Endodermal cell (in vitro differentiated cells): ENCODE measurements around the gene RBKS. TPM values are rescaled to one million over a fixed set of nuclear protein-coding genes. Genes with fewer than 3 reads are reported as not detected.

Experiments
- DNase-seq: peaks from one replicate; pipeline ENCODE4 v3.0.0-alpha.2; 2017
- H3K27ac ChIP-seq: 2 replicates; pipeline ENCODE4 v1.5.1; 2013; ENCODE audit warnings: mild to moderate bottlenecking, low read depth, low read length, moderate library complexity
- H3K27me3 ChIP-seq: 2 replicates; pipeline ENCODE4 v1.6.1; 2013; ENCODE audit warnings: mild to moderate bottlenecking, low read length, moderate library complexity; ENCODE audit not compliant: insufficient read depth, control insufficient read depth, poor library complexity, severe bottlenecking
- H3K36me3 ChIP-seq: 2 replicates; pipeline ENCODE4 v1.7.0; 2013; ENCODE audit warnings: mild to moderate bottlenecking, low read length, moderate library complexity; ENCODE audit not compliant: control insufficient read depth, insufficient read depth
- H3K4me1 ChIP-seq: one replicate; pipeline ENCODE4 v1.7.0; 2013; ENCODE audit warnings: low read length; ENCODE audit not compliant: control insufficient read depth, insufficient read depth
- H3K4me3 ChIP-seq: 2 replicates; pipeline ENCODE4 v1.5.1; 2013; ENCODE audit warnings: mild to moderate bottlenecking, low read length, moderate library complexity
- H3K9ac ChIP-seq: 2 replicates; pipeline ENCODE4 v1.6.1; 2013; ENCODE audit warnings: mild to moderate bottlenecking, low read length, moderate library complexity; ENCODE audit not compliant: poor library complexity, severe bottlenecking; ENCODE audit errors: extremely low read depth
- H3K9me3 ChIP-seq: 2 replicates; pipeline ENCODE4 v1.6.1; 2013; ENCODE audit warnings: mild to moderate bottlenecking, low read length, moderate library complexity; ENCODE audit not compliant: control insufficient read depth
- H3K27ac Mint-ChIP-seq: 2 replicates; pipeline ENCODE4 v1.8.0; 2020; ENCODE audit warnings: mixed read lengths
- H3K27me3 Mint-ChIP-seq: 2 replicates; pipeline ENCODE4 v1.8.0; 2021; ENCODE audit warnings: mild to moderate bottlenecking, mixed read lengths; ENCODE audit not compliant: insufficient read depth
- H3K36me3 Mint-ChIP-seq: 2 replicates; pipeline ENCODE4 v1.8.0; 2020; ENCODE audit warnings: low read depth, mixed read lengths
- H3K4me1 Mint-ChIP-seq: 2 replicates; pipeline ENCODE4 v1.8.0; 2020; ENCODE audit warnings: mixed read lengths
- H3K4me3 Mint-ChIP-seq: 2 replicates; pipeline ENCODE4 v1.8.0; 2020; ENCODE audit warnings: mild to moderate bottlenecking, moderate library complexity, mixed read lengths
- H3K9me3 Mint-ChIP-seq: 2 replicates; pipeline ENCODE4 v1.8.0; 2020; ENCODE audit warnings: mild to moderate bottlenecking, mixed read lengths
- WGBS, 2 experiments: methylation state at CpG; one replicate each; pipeline versions ENCODE4 v1.1.5 to v1.1.7; 2013; ENCODE audit warnings: missing lambda C conversion rate in 2 of 2, mixed read lengths in 1 of 2; ENCODE audit not compliant: insufficient coverage in 1 of 2, insufficient read length in 1 of 2; 5-methylcytosine and 5-hydroxymethylcytosine counted together
- total RNA-seq, 2 donors: library from RNA; stranded (reverse); fragmentation: NEBNext Ultra II Directional in 1 of 2; extraction: Animal tissue kit (Norgen Biotek cat#: 25700) in 1 of 2; gene quantifications; 2 replicates in 1 of 2; 3 replicates in 1 of 2; pipeline ENCODE4 v1.2.1, GENCODE V29; 2021
- TF ChIP-seq, protein P1 (sequence below): fragments of 200-600 bp; sonication (generic); conservative IDR thresholded peaks from 2 replicates; pipeline ENCODE4 v1.5.0; 2021; ENCODE audit warnings: antibody characterized with exemption, mild to moderate bottlenecking

Gene RBKS
- total RNA-seq, 2 donors from 2014 or later = 4.4 to 4.9 TPM

DNA sequence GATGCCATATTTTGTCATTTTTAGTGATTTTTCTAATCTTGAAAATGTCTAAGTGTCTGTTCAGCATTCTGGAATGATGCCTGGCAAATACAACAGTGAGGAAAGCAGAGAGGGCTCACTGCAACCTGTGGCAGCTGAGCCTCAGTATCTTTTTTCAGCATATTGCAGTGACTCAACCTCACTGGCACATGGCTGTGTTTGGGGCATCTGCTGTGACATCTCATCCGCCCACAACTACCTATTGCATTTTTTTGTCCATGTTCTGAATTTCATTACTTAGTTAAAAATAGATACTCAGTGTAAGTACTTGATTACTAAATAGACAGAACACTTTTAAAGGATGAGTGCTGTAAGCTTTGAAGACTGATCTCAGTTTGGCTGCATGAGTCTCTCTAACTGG is 11.0 kb upstream of the RBKS start:
- WGBS, 2 experiments = 100% methylated on average over 1 of the region's 1 CpG; no CpG with 5 or more reads in 1 of the 2 experiments
- H3K9me3 ChIP-seq = no peaks in the 10 kb centered on the region
- H3K36me3 ChIP-seq = peaks cover 6% of the 10 kb centered on the region
- no peak overlapping the region for H3K27ac Mint-ChIP-seq
- no peak for DNase-seq
- no peaks in the 10 kb centered on the region for H3K4me1 ChIP-seq
- H3K27me3 ChIP-seq = no peaks in the 10 kb centered on the region
- H3K4me3 Mint-ChIP-seq = no peak overlapping the region
- H3K4me1 Mint-ChIP-seq = no peaks in the 10 kb centered on the region
- H3K27me3 Mint-ChIP-seq = no peaks in the 10 kb centered on the region
- H3K27ac ChIP-seq = no peak overlapping the region
- no peak overlapping the region for H3K4me3 ChIP-seq
- TF ChIP-seq, protein P1, sequence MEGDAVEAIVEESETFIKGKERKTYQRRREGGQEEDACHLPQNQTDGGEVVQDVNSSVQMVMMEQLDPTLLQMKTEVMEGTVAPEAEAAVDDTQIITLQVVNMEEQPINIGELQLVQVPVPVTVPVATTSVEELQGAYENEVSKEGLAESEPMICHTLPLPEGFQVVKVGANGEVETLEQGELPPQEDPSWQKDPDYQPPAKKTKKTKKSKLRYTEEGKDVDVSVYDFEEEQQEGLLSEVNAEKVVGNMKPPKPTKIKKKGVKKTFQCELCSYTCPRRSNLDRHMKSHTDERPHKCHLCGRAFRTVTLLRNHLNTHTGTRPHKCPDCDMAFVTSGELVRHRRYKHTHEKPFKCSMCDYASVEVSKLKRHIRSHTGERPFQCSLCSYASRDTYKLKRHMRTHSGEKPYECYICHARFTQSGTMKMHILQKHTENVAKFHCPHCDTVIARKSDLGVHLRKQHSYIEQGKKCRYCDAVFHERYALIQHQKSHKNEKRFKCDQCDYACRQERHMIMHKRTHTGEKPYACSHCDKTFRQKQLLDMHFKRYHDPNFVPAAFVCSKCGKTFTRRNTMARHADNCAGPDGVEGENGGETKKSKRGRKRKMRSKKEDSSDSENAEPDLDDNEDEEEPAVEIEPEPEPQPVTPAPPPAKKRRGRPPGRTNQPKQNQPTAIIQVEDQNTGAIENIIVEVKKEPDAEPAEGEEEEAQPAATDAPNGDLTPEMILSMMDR = no peak
- H3K9me3 Mint-ChIP-seq = no peaks in the 10 kb centered on the region
- H3K9ac ChIP-seq = no peak overlapping the region
- peaks cover 9% of the 10 kb centered on the region for H3K36me3 Mint-ChIP-seq

DNA sequence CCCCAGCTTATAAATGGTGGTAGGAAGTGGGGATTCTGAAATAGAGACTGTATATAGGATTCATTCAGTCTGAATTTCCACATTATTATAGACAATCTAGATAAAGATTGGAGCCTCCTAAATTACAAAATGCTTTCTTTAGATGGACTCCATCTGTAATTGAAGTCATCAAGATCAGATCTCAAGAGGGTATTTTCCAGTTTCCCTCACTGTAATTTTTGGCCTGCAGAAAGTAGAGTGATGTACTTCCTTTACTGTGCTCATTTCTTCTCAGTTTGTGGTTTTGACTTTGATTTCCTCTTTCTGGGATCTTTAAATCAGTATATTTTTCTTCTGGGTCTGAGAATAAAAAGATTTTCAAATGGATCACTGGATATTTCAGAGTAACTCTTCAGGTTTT is 7.5 kb upstream of the RBKS start:
- no peak overlapping the region for H3K27ac ChIP-seq
- TF ChIP-seq, protein P1 = no peak
- no peak overlapping the region for H3K9ac ChIP-seq
- no peak overlapping the region for H3K4me3 Mint-ChIP-seq
- H3K27me3 ChIP-seq = no peaks in the 10 kb centered on the region
- no peak overlapping the region for H3K4me3 ChIP-seq
- DNase-seq = no peak
- H3K9me3 Mint-ChIP-seq = no peaks in the 10 kb centered on the region
- no peaks in the 10 kb centered on the region for H3K4me1 ChIP-seq
- H3K27me3 Mint-ChIP-seq = no peaks in the 10 kb centered on the region
- H3K27ac Mint-ChIP-seq = no peak overlapping the region
- H3K9me3 ChIP-seq = no peaks in the 10 kb centered on the region
- no peaks in the 10 kb centered on the region for H3K4me1 Mint-ChIP-seq
- H3K36me3 Mint-ChIP-seq = peaks cover 11% of the 10 kb centered on the region
- H3K36me3 ChIP-seq = peaks cover 6% of the 10 kb centered on the region

DNA sequence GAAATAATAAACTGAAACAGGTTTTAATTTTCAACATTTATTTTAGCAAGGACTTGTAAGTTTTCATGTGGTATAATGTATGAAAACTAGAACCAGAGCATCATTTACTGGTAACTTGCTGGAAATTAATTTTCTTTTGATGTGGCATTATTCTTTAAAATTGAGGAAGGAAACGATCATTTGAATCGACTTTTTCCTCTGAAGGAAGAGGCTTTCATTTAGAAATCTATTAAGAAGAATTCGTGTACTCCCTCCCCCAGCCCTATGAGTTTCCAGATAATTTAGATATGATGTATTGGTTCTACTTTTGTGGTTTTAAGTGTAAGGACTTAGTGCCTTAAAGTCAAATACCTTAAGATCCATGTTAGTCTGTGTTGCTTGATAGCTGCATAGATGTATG is 2.8 kb upstream of the RBKS start:
- no peak overlapping the region for H3K27ac Mint-ChIP-seq
- Histone ChIP-seq H3K36me3 (peaks cover under 1% of the 10 kb centered on the region), H3K9me3 (no peaks in the 10 kb centered on the region), H3K4me3 (no peak overlapping the region), H3K4me1 (no peaks in the 10 kb centered on the region), H3K9ac (no peak overlapping the region), H3K27me3 (no peaks in the 10 kb centered on the region), H3K27ac (no peak overlapping the region)
- H3K36me3 Mint-ChIP-seq = peaks cover 11% of the 10 kb centered on the region
- TF ChIP-seq, protein P1 = no peak
- H3K9me3 Mint-ChIP-seq = no peaks in the 10 kb centered on the region
- peaks cover 5% of the 10 kb centered on the region for H3K4me1 Mint-ChIP-seq
- DNase-seq = no peak
- no peaks in the 10 kb centered on the region for H3K27me3 Mint-ChIP-seq
- no peak overlapping the region for H3K4me3 Mint-ChIP-seq
- WGBS, 2 experiments = 87 to 92% methylated on average over 2 to 3 of the region's 3 CpGs
